ENCODE results near the gene ATP6V1F.
A peak's percentile ranks its signal among the peaks of the same experiment; 100 is the strongest.

The ATP6V1F gene

DNA sequence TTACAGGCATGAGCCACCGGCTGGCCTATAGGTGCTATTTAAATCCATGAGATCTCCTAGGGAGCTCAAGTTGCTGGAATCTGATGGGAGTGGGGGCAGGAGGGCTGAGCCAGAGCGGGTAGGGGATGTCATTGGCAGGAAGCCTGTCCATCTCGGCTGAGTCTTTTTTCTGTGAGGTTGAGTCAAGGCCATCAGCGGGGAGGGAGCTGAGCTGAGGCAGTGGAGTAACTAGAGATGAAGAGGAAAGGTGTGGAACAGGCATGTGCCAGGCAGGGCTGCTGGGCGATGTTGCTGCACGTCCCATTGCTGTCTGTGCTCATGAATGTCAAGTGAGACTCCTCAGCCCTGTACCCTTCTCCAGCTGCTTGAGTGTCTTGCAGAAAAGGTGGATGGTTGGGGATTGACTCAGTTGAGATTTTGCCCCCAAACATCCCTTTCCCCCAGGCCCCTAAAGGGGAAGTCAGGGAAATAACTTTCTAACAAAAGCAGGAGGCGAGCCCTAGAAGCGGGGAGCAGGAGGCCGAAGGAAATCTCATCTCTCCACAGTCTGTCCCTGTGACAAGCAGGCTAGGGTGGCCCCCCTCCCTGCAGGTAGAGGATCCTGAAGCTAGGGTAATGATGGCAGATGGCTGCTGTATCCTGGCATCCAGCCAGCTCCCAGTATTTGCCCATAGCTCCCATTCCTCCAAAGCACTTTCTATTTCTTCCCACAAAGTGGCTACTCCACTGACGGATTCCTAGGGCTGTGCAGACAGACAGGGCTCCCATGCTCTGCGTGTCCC is 5.4 kb downstream of the ATP6V1F start:
- FAIRE-seq (no peak), DNase-seq (ENCODE audit: low spot score) (no peak)

DNA sequence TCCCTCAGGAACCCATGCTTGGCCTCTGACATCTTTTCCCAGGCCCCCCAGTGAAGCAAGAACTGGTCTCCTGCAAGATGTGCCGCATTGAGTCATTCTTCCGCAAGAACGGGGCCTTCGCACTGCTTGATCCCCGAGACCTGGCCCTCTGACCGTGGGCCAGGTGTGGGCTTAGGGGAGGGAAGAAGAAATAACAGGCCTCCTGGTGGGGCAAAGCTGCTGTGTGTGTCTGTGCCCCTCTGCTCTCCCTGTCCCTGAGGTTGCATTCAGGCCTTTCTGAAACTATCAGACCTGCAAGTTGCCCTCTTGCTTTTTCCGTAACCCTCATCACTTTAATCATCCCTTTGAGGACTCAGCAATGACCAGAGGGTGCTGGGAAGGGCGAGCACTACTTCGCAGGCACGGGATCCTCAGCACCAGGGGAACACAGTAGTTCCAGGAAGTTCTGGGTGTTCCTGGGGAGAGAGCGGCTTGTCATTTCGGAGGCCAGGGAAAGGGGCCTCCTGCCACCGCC is 6.0 kb downstream of the ATP6V1F start:
- DNase-seq (ENCODE audit: low spot score): no peak
- FAIRE-seq: no peak

DNA sequence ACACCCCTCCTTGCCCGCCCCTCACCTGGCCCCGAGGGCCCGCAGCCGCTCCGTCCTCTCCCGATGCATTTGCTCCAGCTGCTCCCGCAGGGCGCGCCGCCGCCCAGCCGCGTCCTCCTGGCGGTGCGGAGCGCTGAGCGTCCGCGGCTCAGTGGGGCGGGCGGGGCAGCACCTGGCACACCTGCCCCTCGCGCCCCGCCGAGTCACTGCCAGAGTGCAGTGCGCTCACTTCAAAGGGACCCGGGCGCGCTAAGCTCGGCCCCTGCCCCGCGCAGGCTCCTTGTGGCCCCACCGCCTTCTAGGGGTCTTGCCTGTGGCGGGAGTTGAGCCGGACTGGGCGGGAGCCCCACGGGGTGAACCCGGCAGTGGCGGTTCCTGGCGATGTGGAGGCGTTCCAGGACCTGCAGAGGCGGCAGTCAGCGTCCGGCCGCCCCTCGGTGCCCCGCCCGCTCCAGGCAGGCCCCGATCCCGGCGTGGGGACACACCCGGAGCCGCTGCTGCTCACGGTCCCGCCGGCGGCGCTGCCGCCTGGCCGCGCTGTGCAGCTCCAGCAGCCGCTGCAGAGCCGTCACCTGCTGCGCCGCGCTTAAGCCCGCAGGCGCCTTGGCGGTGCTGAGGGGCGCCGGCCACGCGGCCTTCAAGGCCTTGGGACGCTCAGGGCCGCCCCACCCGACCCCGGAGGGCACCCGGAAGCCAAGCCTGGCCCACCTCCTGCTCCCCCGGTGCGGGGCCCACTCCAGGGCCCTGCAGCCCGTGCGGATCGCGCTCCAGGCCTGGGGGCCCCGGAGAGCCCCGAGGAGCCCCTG is 6.7 kb downstream of the ATP6V1F start:
- FAIRE-seq (no peak), DNase-seq (ENCODE audit: low spot score) (no peak)

DNA sequence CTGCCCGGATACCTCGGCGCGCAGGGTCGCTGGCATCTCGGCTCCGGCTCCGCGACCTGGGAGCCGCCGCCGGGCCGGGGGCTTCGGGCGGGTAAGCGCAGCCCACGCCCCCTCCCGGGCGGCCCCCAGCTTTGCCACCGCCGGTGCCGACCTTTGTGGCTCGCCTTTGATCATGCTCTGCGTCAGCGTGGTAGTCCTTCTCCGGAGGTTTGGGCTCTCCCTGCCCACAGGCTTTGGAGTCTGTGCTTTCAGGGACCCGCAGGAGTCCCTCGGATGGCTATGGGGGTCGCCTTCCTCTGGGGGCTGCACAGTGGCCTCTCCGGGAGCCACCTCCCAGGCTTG is 7.3 kb downstream of the ATP6V1F start:
- no peak for DNase-seq (ENCODE audit: low spot score)
- no peak for FAIRE-seq

DNA sequence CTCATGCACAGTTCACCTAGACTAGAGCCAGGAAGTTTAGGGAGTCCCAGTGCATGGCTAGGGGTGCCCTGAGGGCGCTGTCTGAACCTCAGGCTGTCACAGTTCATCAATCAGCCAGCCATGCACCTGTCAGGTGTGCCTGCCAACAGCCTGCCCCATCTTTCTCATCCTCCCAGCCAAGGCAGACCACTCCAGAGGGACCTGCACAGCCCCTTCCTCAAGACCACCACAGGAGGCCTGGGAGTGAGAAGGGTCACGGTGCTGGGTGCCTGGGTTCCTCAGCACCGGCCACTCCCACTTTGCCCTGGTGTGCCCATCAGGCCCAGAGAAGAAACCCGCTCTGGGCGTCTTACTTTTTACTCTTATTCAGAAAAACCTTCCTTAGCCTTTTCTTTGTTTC is 8.4 kb downstream of the ATP6V1F start:
- DNase-seq (ENCODE audit: low spot score) (no peak), FAIRE-seq (no peak)

DNA sequence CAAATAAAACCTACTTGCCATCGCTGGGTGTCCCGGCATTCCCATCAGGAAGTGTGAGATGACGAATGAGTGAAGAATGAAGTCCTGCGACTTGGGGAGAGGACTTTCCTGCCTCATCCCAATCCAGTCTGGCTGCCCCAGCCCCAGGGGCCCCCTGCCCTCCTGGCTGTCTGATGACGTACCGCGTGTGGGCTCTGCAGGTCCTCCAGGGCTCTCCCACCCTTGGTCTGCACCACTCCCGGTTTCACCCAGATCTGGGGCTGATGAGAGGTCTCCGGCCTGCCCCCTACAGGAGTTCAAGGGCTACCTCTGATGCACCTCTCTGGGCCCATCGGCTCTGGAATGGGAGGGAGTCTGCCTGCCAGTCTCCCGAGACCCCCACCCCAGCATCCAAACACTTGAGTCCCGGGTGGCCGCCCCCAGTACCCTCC is 9.8 kb downstream of the ATP6V1F start:
- no peak for FAIRE-seq

DNA sequence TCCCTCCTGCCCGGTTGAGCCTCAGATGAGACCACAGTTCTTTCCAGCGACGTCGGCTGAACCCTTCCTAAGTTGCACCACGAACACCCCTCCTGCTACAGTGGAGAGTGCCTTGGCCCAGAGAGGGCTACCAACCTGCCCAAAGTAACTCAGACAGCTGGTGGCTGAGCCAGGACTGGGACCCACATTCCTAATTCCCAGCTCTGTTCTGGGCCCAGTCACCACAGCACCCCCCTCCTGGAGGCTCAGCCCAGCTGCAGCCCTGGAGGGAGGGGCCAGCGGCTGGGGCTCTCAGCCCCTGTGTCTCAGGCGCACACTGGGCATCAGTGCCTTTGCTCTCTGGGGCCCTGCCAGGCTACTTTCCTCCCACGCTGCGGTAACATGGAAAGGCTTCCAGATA is 10.6 kb downstream of the ATP6V1F start:
- no peak for FAIRE-seq
- no peak for DNase-seq (ENCODE audit: low spot score)

More for the DNA sequence above, 9.8 kb downstream of the ATP6V1F start:
- no peak for DNase-seq (ENCODE audit: low spot score)

DNA sequence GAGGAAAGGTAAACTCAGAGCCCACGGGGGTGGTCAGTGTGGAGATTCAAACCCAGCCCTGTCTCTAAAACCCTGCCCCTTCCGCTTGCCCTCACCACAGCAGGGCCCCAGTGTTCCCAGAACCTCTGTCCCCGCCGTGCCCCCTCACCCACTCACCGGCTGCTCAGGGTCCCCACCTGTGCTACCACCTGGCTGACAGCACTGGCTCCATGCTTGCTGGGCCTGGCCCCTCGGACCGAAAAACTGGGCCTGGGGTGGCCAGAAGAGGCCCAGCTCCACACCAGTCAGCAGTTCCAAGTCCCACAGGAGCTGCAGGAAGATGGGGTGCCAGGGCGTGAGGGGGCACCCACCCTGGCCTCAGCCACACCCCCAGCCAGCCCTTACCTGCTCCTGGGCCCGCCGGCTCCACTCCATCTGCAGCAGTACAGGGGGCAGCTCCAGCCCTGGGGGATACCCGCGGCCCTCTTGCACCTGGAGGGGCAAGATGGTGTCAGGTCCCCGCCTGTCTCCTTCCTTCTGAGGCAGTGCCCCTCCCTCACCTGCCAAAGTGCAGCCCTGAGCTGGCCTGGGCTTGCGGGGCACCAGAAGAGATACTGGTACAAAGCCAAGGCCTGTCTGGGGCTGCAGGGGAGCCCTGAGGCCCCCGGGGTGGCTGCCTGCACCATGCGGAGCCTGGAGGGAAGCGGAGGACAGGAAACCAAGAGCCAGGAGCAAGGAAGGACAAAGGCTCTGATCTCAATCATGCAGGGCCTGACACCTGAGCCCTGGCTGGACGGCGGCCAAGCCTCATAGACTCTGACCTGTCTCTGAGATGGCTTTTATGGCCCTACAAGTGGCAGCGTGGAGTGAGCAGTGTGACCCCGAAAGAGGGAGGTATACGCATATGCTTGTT is 11.7 kb downstream of the ATP6V1F start:
- DNase-seq (ENCODE audit: low spot score): no peak
- FAIRE-seq: no peak

DNA sequence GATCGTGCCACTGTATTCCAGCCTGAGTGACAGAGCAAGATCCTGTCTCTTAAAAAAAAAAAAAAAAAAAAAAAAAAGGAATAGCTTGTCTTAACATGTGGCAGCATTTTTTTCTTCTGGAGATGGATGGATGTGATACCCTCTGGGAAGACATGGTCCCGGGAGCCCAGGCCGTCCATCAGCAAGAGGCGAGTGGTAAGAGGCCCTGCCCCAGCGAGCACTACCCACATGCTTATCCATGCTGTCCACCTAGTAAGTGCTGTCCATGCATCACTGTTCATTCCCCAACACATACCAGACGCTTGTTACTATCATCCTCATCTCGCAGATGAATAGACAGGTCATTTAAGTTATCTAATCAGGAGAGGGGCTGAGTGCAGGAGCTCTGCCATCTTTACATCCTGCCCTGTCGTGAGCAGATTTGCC is 12.9 kb downstream of the ATP6V1F start:
- DNase-seq (ENCODE audit: low spot score) (no peak), FAIRE-seq (no peak)

DNA sequence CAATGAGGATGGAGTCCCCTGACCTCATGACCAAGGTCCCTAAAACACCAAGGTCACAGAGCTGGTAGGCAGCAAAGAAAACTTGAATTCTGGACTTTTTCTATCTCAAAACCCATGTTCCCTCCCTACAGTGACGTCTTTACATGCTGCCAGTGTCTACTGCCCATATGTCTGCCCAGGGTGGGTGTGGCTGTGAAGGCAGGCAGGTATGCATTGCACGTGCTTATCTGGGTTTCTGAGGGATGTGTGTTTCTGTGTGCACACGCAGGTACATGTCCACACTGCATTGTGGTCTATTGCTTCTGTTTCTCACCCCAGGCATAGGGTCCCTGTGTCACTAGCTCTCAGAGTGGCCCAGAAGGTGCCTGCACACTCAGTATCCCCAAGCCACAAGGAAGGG is 13.5 kb downstream of the ATP6V1F start:
- FAIRE-seq (no peak), DNase-seq (ENCODE audit: low spot score) (no peak)

DNA sequence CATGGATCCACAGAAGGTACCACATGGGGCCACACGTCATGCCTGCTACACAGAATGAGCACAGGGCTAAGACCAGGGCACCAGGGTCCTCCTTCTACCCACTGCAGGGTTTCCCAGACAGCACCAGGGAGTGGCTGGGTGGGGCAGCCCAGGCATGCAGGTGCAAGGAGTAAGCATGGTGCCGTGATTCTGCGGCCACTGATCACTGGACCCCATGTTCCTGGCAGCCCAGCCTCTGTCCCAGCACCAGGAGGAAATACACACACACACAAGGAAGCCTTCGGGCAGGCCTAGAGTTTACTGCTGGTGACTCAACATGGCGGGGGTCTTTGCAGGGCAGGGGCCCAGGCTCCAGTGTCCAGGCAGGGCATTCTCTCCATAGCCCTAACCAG is 13.9 kb downstream of the ATP6V1F start:
- FAIRE-seq (no peak), DNase-seq (ENCODE audit: low spot score) (no peak)

DNA sequence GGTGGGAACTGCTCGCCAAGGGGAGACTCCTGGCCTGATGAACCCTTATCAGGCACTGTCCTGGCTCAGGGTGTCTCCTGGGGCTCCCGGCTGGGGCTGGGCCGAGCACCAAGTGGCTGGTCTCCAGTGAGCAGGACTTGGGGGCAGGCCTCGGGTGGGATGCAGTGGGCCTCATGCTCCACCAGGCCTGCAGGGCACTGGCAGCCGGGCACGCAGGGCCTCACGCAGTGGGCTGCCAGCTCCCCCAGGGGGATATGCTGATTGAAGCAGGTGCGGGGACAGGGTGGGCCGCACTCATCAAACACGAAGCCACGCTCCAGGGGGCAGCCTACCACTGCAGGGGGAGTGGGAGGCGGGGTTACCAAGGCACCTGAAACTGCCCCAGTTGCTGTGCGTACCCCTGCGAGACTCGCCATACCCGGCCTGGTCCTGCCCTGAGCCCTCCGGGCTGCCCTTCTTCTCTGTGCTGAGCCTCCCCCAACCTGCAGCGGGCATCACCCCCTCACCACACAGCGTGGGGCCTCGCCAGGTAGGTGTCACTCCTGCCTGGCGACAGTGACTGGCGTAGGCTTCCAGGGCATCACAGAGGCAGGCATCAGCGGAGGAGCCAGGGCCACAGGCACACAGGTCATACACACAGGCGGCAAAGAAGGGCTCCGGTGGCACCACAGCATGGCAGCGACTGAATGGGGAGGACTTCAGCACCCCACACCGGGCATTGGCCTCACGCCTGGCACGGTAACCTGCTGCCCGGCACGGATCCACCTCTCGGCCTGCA is 14.5 kb downstream of the ATP6V1F start:
- FAIRE-seq (no peak), DNase-seq (ENCODE audit: low spot score) (no peak)

DNA sequence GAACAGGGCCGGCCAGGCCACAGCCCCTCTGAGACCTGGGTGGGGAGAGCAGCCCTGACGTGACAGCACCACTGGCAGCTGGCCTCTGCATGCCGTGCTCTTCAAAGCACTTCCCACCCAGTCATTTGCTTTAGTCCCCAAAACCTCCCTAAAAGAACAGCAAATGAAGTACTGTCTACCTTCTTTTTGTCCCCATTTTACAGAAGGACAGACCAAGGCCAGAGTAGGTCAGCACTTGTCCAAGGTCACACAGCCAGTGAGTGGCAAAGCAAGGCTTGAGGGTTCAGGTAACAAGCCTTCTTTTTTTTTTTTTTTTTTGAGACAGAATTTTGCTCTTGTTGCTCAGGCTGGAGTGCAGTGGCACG is 15.1 kb downstream of the ATP6V1F start:
- no peak for DNase-seq (ENCODE audit: low spot score)
- no peak for FAIRE-seq

DNA sequence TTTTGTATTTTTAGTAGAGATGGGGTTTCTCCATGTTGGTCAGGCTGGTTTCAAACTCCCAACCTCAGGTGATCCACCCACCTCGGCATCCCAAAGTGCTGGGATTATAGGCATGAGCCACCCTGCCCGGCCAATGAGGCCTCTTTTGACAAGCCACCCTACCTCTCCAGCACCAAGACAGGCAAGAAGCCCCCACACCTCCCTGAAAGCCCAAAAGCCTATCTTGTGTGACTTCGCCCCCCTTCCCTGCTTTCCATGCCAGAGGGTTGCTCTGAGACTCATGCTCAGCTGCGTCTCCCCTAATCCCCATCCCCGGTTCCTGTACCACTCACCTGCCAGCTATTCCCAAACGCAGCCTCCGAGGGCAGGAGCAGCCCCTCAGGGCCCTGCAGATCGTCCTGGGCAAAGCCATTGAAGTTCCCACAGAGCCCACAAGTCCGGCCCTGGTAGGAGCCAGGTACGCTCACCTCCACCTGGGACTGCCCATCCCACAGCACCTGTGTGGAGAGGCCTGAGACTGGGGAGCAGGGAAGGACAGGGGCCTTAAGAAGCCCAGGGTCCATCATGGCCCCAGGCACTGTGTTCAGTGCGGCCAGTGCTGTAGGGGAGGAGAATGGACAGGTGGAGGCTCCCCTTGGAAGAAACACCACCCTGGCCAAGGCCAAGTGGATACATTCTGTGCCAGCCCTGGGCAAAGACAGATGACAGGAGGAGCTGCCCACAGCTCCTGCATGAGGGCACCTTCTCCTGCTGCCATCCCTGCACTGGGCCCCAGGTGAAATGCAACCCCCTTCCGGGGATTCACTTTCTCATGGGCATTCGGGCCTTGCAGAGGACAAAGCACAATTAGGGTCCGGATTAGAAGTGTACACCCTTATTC is 15.8 kb downstream of the ATP6V1F start:
- DNase-seq (ENCODE audit: low spot score): no peak
- FAIRE-seq: no peak

DNA sequence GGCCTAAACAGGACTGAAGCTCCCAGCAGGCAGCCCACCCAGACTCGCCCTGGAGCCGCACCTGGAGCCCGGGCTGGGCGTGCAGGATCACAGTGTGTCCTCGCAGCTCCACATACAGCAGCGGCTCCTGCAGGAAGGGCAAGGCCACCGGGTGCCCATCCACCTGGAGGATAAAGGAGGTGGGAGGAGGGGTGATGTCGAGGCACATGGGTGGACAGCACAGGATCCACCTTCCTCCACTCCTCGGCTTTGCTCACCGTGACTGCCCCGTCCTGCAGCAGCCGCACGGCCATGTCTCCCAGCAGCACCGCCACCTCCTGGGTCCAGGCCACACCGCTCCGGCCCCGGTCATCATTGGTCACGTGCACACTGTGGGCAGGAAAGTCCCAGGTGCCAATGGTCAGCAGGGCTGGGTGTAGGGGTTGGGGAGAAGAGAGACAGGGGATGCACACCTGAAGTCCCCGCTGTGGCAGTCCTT is 16.8 kb downstream of the ATP6V1F start:
- DNase-seq (ENCODE audit: low spot score) (no peak), FAIRE-seq (no peak)

DNA sequence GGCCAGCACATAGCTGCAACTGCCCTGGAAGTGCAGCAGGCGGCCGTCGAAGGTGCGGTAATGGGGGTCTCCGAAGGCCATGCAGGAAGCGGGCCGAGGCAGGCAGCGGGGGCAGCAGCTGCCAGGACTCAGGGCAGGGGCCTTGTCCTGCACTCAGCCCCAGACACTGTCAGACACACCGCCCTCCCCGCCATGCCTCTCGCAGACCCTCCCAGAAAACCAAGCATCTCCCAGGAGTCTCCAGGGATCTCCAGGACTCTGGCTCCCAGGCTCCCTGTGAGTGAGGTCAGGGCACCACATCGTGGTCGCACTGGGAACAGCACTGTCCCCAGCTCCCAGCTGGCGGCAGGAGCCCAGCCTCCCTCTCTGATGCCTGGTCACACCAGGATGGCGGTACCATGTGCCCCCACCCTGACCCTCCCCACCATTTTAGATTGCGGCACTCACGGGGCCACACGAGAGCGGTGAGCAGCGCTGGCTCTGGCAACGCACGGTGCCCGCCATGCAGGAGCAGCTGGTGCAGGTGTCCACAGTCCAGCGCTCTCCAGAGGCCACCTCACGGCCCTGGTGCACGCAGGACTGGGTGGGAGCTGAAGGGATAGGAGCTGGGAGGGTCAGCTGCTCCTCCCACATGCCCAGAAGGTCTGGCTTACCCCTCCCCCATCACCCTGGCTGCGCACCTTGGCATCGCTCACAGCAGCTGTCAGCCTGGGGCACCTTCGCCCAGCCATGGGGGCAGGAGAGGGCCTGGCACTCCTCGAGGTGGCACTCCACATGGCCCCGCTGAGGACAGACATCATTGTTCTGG is 17.5 kb downstream of the ATP6V1F start:
- FAIRE-seq: no peak
- peak; percentile 44 for DNase-seq (ENCODE audit: low spot score)

DNA sequence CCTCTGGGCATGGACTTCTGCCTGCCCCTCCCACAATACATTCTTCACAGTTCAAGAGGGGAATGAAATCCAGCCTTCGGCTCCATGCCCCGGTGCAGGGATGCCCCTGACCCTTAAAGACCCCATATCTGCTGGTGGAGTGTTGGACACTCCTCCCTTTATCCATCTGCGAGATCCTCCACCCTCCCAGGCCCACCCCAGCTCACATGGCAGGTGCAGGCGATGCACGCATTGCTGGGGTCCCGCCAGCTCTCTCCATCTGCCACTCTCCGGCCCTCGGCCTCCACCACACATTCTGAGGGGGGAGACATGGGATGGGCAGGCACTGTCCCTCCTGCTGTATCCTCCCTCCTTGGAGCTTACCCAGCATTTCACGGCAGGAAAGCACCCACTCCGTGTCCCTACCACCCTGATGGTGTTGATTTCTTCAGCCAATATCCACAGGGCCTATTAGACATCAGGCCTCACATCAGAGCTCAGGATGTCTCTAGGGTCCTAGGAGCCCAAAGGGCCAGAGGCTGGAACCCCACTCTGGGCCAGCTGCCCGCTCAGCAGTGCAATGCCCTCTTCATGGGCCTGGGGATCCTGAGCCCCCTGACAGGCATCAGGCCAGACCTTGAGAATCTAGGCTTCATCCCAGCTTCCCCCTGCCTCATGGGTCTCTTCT is 18.3 kb downstream of the ATP6V1F start:
- DNase-seq (ENCODE audit: low spot score): no peak
- FAIRE-seq: no peak

DNA sequence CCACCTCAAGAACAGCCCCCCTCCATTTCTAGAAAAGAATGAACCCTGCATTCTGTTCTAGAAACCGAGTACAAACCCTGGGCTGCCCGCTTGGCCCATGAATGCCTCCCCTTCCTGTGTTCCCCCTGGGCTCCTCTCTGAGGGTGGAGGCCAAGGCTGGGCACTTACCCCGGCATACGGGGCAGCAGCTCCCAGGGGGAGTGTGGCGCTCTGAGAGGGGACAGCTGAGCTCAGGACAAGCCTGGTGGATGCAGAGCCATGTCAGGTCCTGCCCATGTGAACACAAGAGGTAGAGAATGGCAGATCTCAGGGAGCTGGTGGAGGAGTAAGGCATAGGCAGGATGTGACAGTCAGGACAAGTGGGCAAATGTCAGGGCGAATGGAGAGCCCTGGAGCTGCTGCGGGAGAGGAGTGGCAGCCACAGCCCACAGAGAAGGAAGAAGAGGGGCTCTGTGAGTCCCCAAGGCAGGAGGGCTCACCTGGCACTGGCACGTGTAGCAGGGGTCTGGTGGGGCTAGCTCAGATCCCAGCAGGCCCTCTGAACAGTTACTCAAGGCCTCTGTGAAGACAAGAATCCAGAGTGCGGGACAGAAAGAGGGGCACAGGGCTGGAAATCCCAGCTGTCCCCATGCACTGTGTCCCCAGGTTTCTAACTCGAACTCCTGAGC is 18.9 kb downstream of the ATP6V1F start:
- no peak for DNase-seq (ENCODE audit: low spot score)
- FAIRE-seq: no peak
